K562 (cell line): Measurements from ENCODE around the gene FIBP. TPM values are rescaled to one million over a fixed set of nuclear protein-coding genes. Genes with fewer than 3 reads are reported as not detected.
A peak's percentile ranks its signal among the peaks of the same experiment; 100 is the strongest.

Source experiments
- ATAC-seq: fragments of 200-7000 bp; cut with Tn5 transposase; 3 replicates; pipeline ENCODE4 v1.9.1; 2020; ENCODE audit warnings: moderate library complexity
- BruUV-seq: library from RNA; stranded (reverse); fragments of 400-500 nt; replicated peaks from 2 replicates; lab custom pipeline; 2021; lab: Mats Ljungman, UMichigan
- CTCF ChIA-PET: fragments of 300-600 bp; formaldehyde crosslinking; extraction: SDS; loops from one replicate; lab custom pipeline; 2021; ENCODE audit warnings: low intra/inter-chr PET ratio; lab: Yijun Ruan, JAX
- POLR2A ChIA-PET: fragments of 300-600, 350-650 bp; sonication (Branson Sonifier 250); formaldehyde crosslinking; extraction: SDS; loops from one replicate; lab custom pipeline; 2021; ENCODE audit warnings: antibody characterized with exemption, inconsistent platforms; lab: Yijun Ruan, JAX
- DNase-seq, 4 experiments: peaks; one replicate each; pipeline versions ENCODE4 v3.0.0 to v3.0.0-alpha.2; 2011 to 2018; ENCODE audit warnings: low spot score in 3 of 4, mixed read lengths in 3 of 4; ENCODE audit errors: extremely low read depth in 1 of 4
- FAIRE-seq: peaks from 2 replicates; lab custom pipeline; 2011; peaks lifted over from hg19 to GRCh38; lab: Jason Lieb, UNC
- H2AFZ ChIP-seq: 2 replicates; pipeline ENCODE4 v1.6.0; 2011; ENCODE audit warnings: low read depth, low read length, control low read depth, inconsistent platforms
- H3K27ac ChIP-seq: fragments of 200-600 bp; 3 replicates; pipeline ENCODE4 v1.8.0; 2011; ENCODE audit warnings: low read depth, mild to moderate bottlenecking, control low read depth, inconsistent platforms, low read length, moderate library complexity, mixed read lengths; ENCODE audit errors: extremely low read depth
- H3K27me3 ChIP-seq, 2 experiments: fragments of 300-600 bp in 1 of 2; 2 replicates in 1 of 2; 3 replicates in 1 of 2; pipeline versions ENCODE4 v1.6.0 to v1.8.0; 2011; ENCODE audit warnings: inconsistent platforms in 2 of 2, low read length in 2 of 2, mild to moderate bottlenecking in 1 of 2, mixed read lengths in 1 of 2, moderate library complexity in 1 of 2; ENCODE audit not compliant: control insufficient read depth in 2 of 2, insufficient read depth in 2 of 2
- H3K36me3 ChIP-seq: fragments of 300-600 bp; 3 replicates; pipeline ENCODE4 v1.8.0; 2011; ENCODE audit warnings: mild to moderate bottlenecking, low read length, inconsistent platforms; ENCODE audit not compliant: control insufficient read depth, insufficient read depth
- H3K4me1 ChIP-seq, 2 experiments: fragments of 200-600 bp in 1 of 2; replicated peaks in 1 of 2; 2 replicates in 1 of 2; 3 replicates in 1 of 2; pipeline versions ENCODE4 v1.5.1 to v1.8.0; 2011; ENCODE audit warnings: inconsistent platforms in 2 of 2, low read length in 2 of 2, mild to moderate bottlenecking in 1 of 2, mixed read lengths in 1 of 2, moderate library complexity in 1 of 2; ENCODE audit not compliant: control insufficient read depth in 2 of 2, insufficient read depth in 2 of 2
- H3K4me2 ChIP-seq: 2 replicates; pipeline ENCODE4 v1.6.1; 2011; ENCODE audit warnings: low read length, control low read depth, inconsistent platforms, mixed read lengths; ENCODE audit not compliant: insufficient read depth
- H3K4me3 ChIP-seq: fragments of 200-600 bp; sonication (generic), shearing (Covaris generic); 2 replicates; pipeline ENCODE4 v1.5.1; 2016; ENCODE audit warnings: control low read depth, inconsistent platforms
- H3K79me2 ChIP-seq: fragments of 200-600 bp; 3 replicates; pipeline ENCODE4 v1.8.0; 2011; ENCODE audit warnings: low read length, inconsistent platforms; ENCODE audit not compliant: control insufficient read depth, insufficient read depth
- H3K9ac ChIP-seq, 2 experiments: 2 replicates each; pipeline versions ENCODE4 v1.6.0 to v1.6.1; 2011; ENCODE audit warnings: low read depth in 2 of 2, low read length in 2 of 2, control low read depth in 1 of 2, inconsistent platforms in 1 of 2, mild to moderate bottlenecking in 1 of 2, mixed read lengths in 1 of 2; ENCODE audit not compliant: insufficient read depth in 1 of 2
- H3K9me1 ChIP-seq: one replicate; pipeline ENCODE4 v1.6.0; 2011; ENCODE audit warnings: inconsistent platforms, mild to moderate bottlenecking, low read length, moderate library complexity; ENCODE audit not compliant: control insufficient read depth, insufficient read depth
- H3K9me3 ChIP-seq: replicated peaks from 2 replicates; pipeline ENCODE4 v1.5.1; 2011; ENCODE audit warnings: low read depth, low read length, inconsistent platforms; ENCODE audit not compliant: control insufficient read depth, insufficient read depth
- H4K20me1 ChIP-seq: replicated peaks from 2 replicates; pipeline ENCODE4 v1.6.1; 2011; ENCODE audit warnings: low read length, inconsistent platforms, mixed read lengths; ENCODE audit not compliant: control insufficient read depth, insufficient read depth
- CXXC5 ChIP-seq: fragments of 250-450 bp; sonication (Bioruptor Pico); IDR thresholded peaks from 2 replicates; pipeline ENCODE4 v1.8.0; 2022; ENCODE audit warnings: inconsistent platforms, mild to moderate bottlenecking, moderate library complexity
- EGR1 ChIP-seq: fragments of 450-650 bp; conservative IDR thresholded peaks from 2 replicates; pipeline ENCODE4 v1.6.1; 2017; ENCODE audit warnings: mild to moderate bottlenecking
- ETV5 ChIP-seq: sonication (generic); formaldehyde crosslinking; IDR thresholded peaks from 2 replicates; pipeline ENCODE4 v1.4.0; 2020; ENCODE audit warnings: low read depth, mild to moderate bottlenecking, missing genetic modification reagents
- EWSR1 ChIP-seq: fragments of 450-650 bp; IDR thresholded peaks from 2 replicates; pipeline ENCODE4 v1.6.1; 2018; ENCODE audit warnings: borderline replicate concordance, mild to moderate bottlenecking, low read depth, moderate library complexity; ENCODE audit not compliant: partially characterized antibody
- FOXJ2 ChIP-seq: fragments of 200-800 bp; sonication (Bioruptor generic); IDR thresholded peaks from 2 replicates; pipeline ENCODE4 v1.6.1; 2016; ENCODE audit warnings: missing genetic modification characterization, missing compliant biosample characterization
- HIVEP1 ChIP-seq: fragments of 250-450 bp; sonication (Bioruptor Pico); IDR thresholded peaks from 2 replicates; pipeline ENCODE4 v1.4.0; 2020; ENCODE audit warnings: mild to moderate bottlenecking
- KLF1 ChIP-seq: fragments of 450-650 bp; IDR thresholded peaks from 2 replicates; pipeline ENCODE4 v1.6.1; 2016; ENCODE audit warnings: missing genetic modification characterization, missing compliant biosample characterization
- LEF1 ChIP-seq: fragments of 450-650 bp; IDR thresholded peaks from 2 replicates; pipeline ENCODE4 v1.6.1; 2016; ENCODE audit warnings: mild to moderate bottlenecking
- MEF2D ChIP-seq: conservative IDR thresholded peaks from 2 replicates; pipeline ENCODE4 v1.6.1; 2016; ENCODE audit warnings: low read depth, missing genetic modification characterization, missing compliant biosample characterization
- NFE2 ChIP-seq: IDR thresholded peaks from 2 replicates; pipeline ENCODE4 v1.6.1; 2014; ENCODE audit warnings: antibody characterized with exemption, low read depth
- NFIC ChIP-seq: fragments of 450-650 bp; IDR thresholded peaks from 2 replicates; pipeline ENCODE4 v1.6.1; 2017; ENCODE audit warnings: mild to moderate bottlenecking, inconsistent platforms
- NR0B1 ChIP-seq: fragments of 450-650 bp; IDR thresholded peaks from one replicate; pipeline ENCODE4 v1.6.1; 2018; ENCODE audit warnings: mild to moderate bottlenecking, moderate library complexity; ENCODE audit not compliant: partially characterized antibody
- SAP30 ChIP-seq: fragments of 200-600 bp; sonication (generic); IDR thresholded peaks from 2 replicates; pipeline ENCODE4 v1.6.1; 2012; ENCODE audit warnings: borderline replicate concordance, low read depth, mild to moderate bottlenecking, moderate library complexity, low read length, control low read depth, inconsistent platforms; ENCODE audit not compliant: insufficient read depth, poor library complexity, severe bottlenecking
- SETDB1 ChIP-seq: IDR thresholded peaks from one replicate; pipeline ENCODE4 v1.6.1; 2012; ENCODE audit warnings: low read length, control low read depth, inconsistent platforms
- SIN3A ChIP-seq, 2 experiments: fragments of 150-350 bp in 1 of 2; IDR thresholded peaks; 2 replicates each; pipeline ENCODE4 v1.6.1; 2011 to 2016; ENCODE audit warnings: borderline replicate concordance in 2 of 2, low read depth in 2 of 2, low read length in 2 of 2, mild to moderate bottlenecking in 2 of 2, moderate library complexity in 2 of 2; ENCODE audit not compliant: control insufficient read depth in 1 of 2
- TAF1 ChIP-seq: IDR thresholded peaks from 2 replicates; pipeline ENCODE4 v1.6.1; 2011; ENCODE audit warnings: mild to moderate bottlenecking, low read length, moderate library complexity; ENCODE audit not compliant: insufficient read depth, control insufficient read depth, severe bottlenecking; ENCODE audit errors: extremely low read depth
- ZNF436 ChIP-seq: fragments of 250-450, 450-650 bp; sonication (Bioruptor Pico); formaldehyde crosslinking; IDR thresholded peaks from 2 replicates; pipeline ENCODE4 v1.7.0; 2020; ENCODE audit warnings: mild to moderate bottlenecking
- ZNF766 ChIP-seq: fragments of 200-800 bp; sonication (Bioruptor generic); conservative IDR thresholded peaks from 2 replicates; pipeline ENCODE4 v1.6.1; 2016; ENCODE audit warnings: missing genetic modification characterization, missing compliant biosample characterization
- WGBS: fragments of 100-300 bp; shearing (Covaris generic); methylation state at CpG from one replicate; pipeline ENCODE4 v1.1.6; 2016; ENCODE audit warnings: low coverage, mixed read lengths; ENCODE audit not compliant: insufficient coverage; ENCODE audit errors: missing lambda C conversion rate; 5-methylcytosine and 5-hydroxymethylcytosine counted together
- in situ Hi-C: fragments of 300-500 bp; cut with MboI; formaldehyde crosslinking; loops from 4 replicates; pipeline ENCODE4 v1.15.0; 2018; ENCODE audit warnings: inconsistent platforms, mixed read lengths
- intact Hi-C: fragments of 100-400 bp; cut with micrococcal nuclease; formaldehyde crosslinking; loops from 2 replicates; pipeline ENCODE4 v1.14.2; 2022
- polyA plus RNA-seq, 8 experiments: library from polyadenylated mRNA; depleted of rRNA in 4 of 8; stranded (reverse) in 5 of 8; unstranded in 3 of 8; fragments of >200 nt; fragmentation: Nextera tagmentation in 2 of 8; fragmentation: Illumina TruSeq in 1 of 8; extraction: Ambion mirVana in 2 of 8; extraction: Trizol in 1 of 8; gene quantifications; 2 replicates each; pipeline versions ENCODE4 v1.2.1 to v1.2.3, GENCODE V29; 2011 to 2014; ENCODE audit warnings: inconsistent platforms in 1 of 8, missing spikeins in 1 of 8
- total RNA-seq, 7 experiments: library from RNA; depleted of rRNA in 6 of 7; stranded (reverse); fragments of >200 nt in 6 of 7; fragmentation: Illumina TruSeq in 2 of 7; extraction: Trizol in 2 of 7; gene quantifications; 2 replicates each; pipeline versions ENCODE4 v1.2.1 to v1.2.3, GENCODE V29; 2011 to 2021; ENCODE audit warnings: low replicate concordance in 1 of 7
- TF ChIP-seq, protein P1 (sequence below): conservative IDR thresholded peaks from 2 replicates; pipeline ENCODE4 v1.6.1; 2011; ENCODE audit warnings: low read depth, mild to moderate bottlenecking, low read length; ENCODE audit not compliant: control insufficient read depth

The FIBP gene
- total and polyA plus RNA-seq, 9 of the 15 experiments (the other 6 are each of a cell fraction or from before 2014, with no cell fraction given), result 41.2 to 79.2 (median 48.6) TPM

DNA sequence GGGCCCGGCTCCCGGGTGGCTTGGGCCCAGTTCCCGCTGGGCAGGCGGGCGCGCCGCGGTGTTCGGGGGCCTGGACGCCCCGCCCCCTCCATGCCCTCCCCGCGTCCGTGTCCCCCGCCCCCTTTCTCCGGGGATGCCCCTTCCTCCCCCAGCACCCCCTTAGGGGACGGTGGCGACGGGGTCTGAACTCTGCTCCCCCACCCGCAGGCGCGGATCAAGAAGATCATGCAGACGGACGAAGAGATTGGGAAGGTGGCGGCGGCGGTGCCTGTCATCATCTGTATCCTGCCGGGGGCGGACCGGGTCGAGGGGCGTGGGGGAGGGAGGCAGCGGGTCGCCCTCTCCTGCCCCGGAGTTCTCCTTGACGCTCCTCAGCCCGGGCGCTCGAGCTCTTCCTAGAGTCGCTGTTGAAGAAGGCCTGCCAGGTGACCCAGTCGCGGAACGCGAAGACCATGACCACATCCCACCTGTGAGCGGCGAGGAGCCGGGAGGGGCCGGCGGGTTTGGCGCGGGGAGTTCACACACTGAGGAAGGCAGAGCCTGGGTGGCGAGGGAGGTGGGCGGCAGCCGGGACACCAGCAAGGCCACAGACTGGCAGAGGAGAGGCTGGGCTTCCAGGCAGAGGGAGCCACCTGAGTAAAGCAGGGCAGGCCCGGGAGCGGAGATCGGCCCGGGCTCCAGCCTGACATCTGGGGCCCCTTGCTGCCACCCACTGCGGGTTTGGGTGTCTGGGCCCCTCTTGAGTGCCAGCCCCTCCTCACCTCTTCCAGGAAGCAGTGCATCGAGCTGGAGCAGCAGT lies 31.5 kb upstream of the FIBP start:
- Histone ChIP-seq H3K4me1 (peaks cover 25 to 63% of the 10 kb centered on the region in 2 experiments), H2AFZ (peak overlapping the region; percentile 90)
- in situ Hi-C loops, result no loop called here
- TF ChIP-seq ZNF436, result no peak
- 0 out of 2 replicates have a peak, but pooled peaks have one; percentile 1 for TF ChIP-seq FOXJ2 (tag)
- TF ChIP-seq ETV5 (CRISPR knock-in tag), result no peak
- TF ChIP-seq KLF1 (tag), result no peak
- no peak for TF ChIP-seq NR0B1
- peak; percentile 59 for TF ChIP-seq SAP30
- peak; percentile 74 for TF ChIP-seq EGR1
- TF ChIP-seq, protein P1, sequence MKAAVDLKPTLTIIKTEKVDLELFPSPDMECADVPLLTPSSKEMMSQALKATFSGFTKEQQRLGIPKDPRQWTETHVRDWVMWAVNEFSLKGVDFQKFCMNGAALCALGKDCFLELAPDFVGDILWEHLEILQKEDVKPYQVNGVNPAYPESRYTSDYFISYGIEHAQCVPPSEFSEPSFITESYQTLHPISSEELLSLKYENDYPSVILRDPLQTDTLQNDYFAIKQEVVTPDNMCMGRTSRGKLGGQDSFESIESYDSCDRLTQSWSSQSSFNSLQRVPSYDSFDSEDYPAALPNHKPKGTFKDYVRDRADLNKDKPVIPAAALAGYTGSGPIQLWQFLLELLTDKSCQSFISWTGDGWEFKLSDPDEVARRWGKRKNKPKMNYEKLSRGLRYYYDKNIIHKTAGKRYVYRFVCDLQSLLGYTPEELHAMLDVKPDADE, result peak; percentile 58; the same call in 1 of the 2 replicates
- TF ChIP-seq CXXC5 (CRISPR knock-in tag), result no peak
- no peak for TF ChIP-seq MEF2D (tag)
- no peak for TF ChIP-seq LEF1
- no peak for TF ChIP-seq SETDB1
- TF ChIP-seq SIN3A (IDR thresholded peaks at IDR 0.05; ENCODE audit: borderline replicate concordance in 2 of 2, control insufficient read depth in 1 of 2, low read depth in 2 of 2, low read length in 2 of 2), result peak in 1 of 2 experiments; percentile 52; a peak in 1 of 4 replicates
- no peak for TF ChIP-seq HIVEP1 (CRISPR knock-in tag)
- no peak for TF ChIP-seq NFE2
- 0 out of 2 replicates have a peak, but pooled peaks have one; percentile 10 for TF ChIP-seq ZNF766 (CRISPR knock-in tag)
- no peak for TF ChIP-seq EWSR1
- TF ChIP-seq TAF1, result peak; percentile 26
- TF ChIP-seq NFIC, result peak; percentile 13; the same call in 1 of the 2 replicates

More for the DNA sequence above, 31.5 kb upstream of the FIBP start:
- Histone ChIP-seq H3K9me1 (no peaks in the 10 kb centered on the region), H3K27ac (peak overlapping the region; percentile 62; the same call in 1 of the 3 replicates), H3K79me2 (peaks cover 31% of the 10 kb centered on the region), H3K4me2 (peak overlapping the region; percentile 75), H3K4me3 (peak overlapping the region; percentile 98), H3K36me3 (peaks cover 31% of the 10 kb centered on the region; the same call in 1 of the 3 replicates), H3K9me3 (no peaks in the 10 kb centered on the region), H4K20me1 (no peaks in the 10 kb centered on the region), H3K9ac (peak overlapping the region; percentile 46 to 91; a peak in 3 of 4 replicates), H3K27me3 (no peaks in the 10 kb centered on the region)
- WGBS, result 5% methylated on average over 35 of the region's 60 CpGs
- ATAC-seq (peak; percentile 44), DNase-seq (peak in 3 of 4 experiments; percentile 64 to 84 (median 82)), FAIRE-seq (no peak)
- BruUV-seq, result TSS peak; percentile 70
- intact Hi-C loops, result loop anchor here (1.0 kb wide), 1 partner anchor 42 kb away; the partner anchor contains the start of gene SART1
- CTCF ChIA-PET, result interaction anchor here (1.5 kb wide), 1 partner anchor 31 kb away, joined by 7 read pairs; the partner anchor contains the start of gene FIBP
- POLR2A ChIA-PET, result no interaction called here
